Measurements from ENCODE around the gene KHNYN.

DNA sequence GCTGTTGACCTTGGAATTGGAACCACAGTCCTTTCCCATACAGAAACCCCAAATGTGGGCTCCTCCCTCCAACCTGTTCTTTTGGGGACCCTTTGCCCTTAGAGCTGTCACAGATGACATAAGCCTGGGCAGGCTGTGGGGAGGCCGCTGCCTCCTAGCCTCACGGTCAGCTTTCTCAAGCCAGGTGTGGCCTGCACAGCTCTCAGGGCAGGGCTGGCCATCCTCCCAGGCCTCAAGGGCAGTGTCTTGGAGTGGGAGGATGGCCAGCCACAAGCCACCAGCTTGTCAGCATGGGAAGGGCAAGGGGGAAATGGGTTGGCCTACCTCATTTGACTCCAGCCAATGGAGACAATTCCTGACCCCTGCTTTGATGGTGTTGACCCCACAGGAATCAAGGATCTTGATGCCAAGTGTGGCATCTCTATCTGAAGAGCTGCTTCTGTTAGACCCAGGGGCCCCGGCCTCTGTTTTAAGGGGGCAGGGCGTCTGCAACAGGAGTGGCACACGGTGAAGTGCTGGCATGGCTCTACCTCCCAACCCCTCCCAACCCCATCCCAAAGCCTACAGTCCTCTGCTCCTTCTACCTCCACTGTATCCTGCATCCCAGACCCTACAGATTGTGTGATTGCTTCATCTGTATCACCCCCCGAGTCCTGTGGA is 11.8 kb upstream of the KHNYN start:
- TF ChIP-seq POLR2AphosphoS5 (IDR thresholded peaks at IDR 0.05) (no peak), POLR2A (IDR thresholded peaks at IDR 0.05) (no peak)
- TF ChIP-seq, protein P1, sequence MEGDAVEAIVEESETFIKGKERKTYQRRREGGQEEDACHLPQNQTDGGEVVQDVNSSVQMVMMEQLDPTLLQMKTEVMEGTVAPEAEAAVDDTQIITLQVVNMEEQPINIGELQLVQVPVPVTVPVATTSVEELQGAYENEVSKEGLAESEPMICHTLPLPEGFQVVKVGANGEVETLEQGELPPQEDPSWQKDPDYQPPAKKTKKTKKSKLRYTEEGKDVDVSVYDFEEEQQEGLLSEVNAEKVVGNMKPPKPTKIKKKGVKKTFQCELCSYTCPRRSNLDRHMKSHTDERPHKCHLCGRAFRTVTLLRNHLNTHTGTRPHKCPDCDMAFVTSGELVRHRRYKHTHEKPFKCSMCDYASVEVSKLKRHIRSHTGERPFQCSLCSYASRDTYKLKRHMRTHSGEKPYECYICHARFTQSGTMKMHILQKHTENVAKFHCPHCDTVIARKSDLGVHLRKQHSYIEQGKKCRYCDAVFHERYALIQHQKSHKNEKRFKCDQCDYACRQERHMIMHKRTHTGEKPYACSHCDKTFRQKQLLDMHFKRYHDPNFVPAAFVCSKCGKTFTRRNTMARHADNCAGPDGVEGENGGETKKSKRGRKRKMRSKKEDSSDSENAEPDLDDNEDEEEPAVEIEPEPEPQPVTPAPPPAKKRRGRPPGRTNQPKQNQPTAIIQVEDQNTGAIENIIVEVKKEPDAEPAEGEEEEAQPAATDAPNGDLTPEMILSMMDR (IDR thresholded peaks at IDR 0.05 in 8 of 11, conservative IDR thresholded peaks at IDR 0.05 in 3 of 11) = no peak

All from spleen (tissue), 7 donors.